ENCODE measurements around the gene UGT1A7. TPM values are rescaled to one million over a fixed set of nuclear protein-coding genes. Genes with fewer than 3 reads are reported as not detected.
A peak's percentile ranks its signal among the peaks of the same experiment; 100 is the strongest.

Gene UGT1A7
- total RNA-seq, 1 donor from 2014 or later: not detected

DNA sequence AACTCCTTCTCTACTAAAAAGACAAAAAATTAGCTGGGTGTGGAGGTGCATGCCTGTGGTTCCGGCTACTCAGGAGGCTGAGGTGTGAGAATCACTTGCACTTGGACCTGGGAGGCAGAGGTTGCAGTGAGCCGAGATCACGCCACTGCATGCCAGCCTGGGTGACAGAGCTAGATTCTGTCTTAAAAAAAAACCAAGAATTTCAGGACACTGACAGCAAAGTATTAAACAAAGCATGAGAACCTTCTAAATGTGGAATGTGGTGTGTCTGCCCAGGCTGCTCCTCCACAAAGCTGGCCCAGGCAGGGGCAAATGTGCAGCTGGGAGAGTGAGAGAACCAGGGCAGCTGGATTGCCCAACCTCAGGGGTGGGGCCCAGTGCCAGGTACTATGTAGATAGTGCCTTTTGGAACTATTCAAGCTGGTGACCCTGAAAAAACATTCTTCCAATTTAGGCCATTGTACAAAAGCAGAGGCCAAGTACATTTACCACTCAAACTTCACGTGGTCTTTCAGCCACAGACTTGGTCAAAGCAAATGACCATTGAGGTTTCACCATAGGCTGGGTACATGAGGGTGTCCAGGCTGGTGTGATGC, 24.3 kb downstream of the UGT1A7 start:
- no peak overlapping the region for H3K4me3 Mint-ChIP-seq
- H3K27me3 Mint-ChIP-seq: peaks cover 18% of the 10 kb centered on the region
- ChIA-PET POLR2A (no interaction called here), CTCF (no interaction called here)
- no peaks in the 10 kb centered on the region for H3K4me1 Mint-ChIP-seq
- H3K9me3 Mint-ChIP-seq: peaks cover 3% of the 10 kb centered on the region
- no peak for DNase-seq
- no peaks in the 10 kb centered on the region for H3K36me3 Mint-ChIP-seq (ENCODE audit: low read depth)
- TF ChIP-seq, protein P1, sequence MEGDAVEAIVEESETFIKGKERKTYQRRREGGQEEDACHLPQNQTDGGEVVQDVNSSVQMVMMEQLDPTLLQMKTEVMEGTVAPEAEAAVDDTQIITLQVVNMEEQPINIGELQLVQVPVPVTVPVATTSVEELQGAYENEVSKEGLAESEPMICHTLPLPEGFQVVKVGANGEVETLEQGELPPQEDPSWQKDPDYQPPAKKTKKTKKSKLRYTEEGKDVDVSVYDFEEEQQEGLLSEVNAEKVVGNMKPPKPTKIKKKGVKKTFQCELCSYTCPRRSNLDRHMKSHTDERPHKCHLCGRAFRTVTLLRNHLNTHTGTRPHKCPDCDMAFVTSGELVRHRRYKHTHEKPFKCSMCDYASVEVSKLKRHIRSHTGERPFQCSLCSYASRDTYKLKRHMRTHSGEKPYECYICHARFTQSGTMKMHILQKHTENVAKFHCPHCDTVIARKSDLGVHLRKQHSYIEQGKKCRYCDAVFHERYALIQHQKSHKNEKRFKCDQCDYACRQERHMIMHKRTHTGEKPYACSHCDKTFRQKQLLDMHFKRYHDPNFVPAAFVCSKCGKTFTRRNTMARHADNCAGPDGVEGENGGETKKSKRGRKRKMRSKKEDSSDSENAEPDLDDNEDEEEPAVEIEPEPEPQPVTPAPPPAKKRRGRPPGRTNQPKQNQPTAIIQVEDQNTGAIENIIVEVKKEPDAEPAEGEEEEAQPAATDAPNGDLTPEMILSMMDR (IDR thresholded peaks at IDR 0.05): no peak
- no peak for ATAC-seq (ENCODE audit: low read depth)
- H3K27ac Mint-ChIP-seq: no peak overlapping the region
- intact Hi-C loops (cut with micrococcal nuclease): loop anchor here (10.0 kb wide), 1 partner anchor 151 kb away; no protein-coding TSS in a partner anchor

DNA sequence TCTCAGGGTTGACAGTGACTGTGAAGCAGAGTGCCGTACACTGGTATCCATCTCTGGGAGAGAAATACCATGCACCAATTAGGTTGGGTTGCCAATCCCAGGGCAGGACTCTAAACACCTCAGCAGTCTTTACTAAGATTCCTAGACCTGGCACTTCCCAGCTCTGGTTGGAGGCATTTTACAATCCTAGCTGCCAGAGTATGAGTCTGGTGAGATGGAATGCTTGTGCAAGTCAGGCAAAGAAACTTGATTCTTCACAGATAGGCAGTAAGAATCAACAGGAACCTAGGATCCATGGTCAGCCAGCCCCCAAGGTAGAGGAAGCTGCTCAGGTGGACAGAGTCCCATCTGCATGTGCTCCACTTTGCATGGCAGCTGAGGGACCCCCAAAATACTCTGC, 25.0 kb downstream of the UGT1A7 start:
- ChIA-PET CTCF (no interaction called here), POLR2A (no interaction called here)
- Mint-ChIP-seq H3K4me1 (peaks cover 4% of the 10 kb centered on the region), H3K27ac (no peak overlapping the region), H3K36me3 (ENCODE audit: low read depth) (no peaks in the 10 kb centered on the region), H3K9me3 (peaks cover 3% of the 10 kb centered on the region), H3K27me3 (peaks cover 21% of the 10 kb centered on the region), H3K4me3 (no peak overlapping the region)
- DNase-seq: no peak
- ATAC-seq (ENCODE audit: low read depth): no peak
- intact Hi-C loops (cut with micrococcal nuclease): loop anchor here (10.0 kb wide), 1 partner anchor 152 kb away; no protein-coding TSS in a partner anchor
- TF ChIP-seq, protein P1 (IDR thresholded peaks at IDR 0.05): no peak

DNA sequence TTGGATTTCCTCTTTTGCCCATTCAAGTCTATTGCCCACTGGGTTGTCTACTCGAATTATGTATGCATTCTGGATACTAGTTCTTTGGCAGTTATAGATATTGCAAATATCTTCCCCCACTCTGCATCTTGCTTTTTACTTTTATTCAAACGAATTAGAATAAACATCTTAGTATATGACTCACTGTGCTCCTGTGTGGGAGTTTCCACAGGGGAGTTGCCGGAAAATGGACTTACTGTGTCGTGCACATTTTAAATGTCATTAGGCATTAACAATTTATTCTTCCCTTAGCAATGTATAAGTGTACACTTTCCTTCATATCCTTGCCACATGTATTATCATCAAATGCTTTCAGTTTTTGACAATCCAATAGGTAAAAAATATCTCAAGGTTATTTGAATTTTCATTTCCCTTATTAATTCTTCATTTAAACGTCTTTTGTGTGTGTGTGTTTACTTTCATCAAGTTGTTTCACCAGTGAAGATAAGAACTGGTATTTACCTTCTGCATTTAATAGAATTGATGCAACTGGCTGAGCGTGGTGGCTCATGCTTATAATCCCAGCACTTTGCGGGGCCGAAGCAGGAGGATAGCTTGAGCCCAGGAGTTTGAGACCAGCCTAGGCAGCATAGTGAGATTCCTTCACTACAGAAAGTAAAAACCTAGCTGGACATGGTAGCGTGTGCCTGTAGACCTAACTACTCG, 26.4 kb downstream of the UGT1A7 start:
- ATAC-seq (ENCODE audit: low read depth): no peak
- CTCF ChIA-PET: no interaction called here
- intact Hi-C loops (cut with micrococcal nuclease): loop anchor here (10.0 kb wide), 1 partner anchor 153 kb away; no protein-coding TSS in a partner anchor

DNA sequence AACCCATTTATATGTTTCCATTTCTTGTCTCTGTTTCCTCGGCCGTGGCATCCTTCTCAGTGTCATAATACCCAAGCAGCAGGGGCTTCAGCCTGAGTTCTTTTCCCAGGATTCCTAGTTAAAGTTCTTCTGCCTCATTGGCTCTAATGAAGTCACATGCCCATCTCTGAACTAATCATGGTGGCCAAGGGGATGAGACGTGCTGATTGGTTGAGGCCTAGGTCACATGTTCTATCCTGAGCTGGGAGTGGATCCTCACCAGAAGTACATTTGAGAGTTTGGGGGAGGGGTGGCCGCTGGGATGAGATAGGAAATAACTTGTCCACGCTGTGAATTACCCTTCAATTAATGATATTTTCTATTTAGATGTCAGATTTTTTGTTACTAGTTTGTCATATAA, 27.2 kb downstream of the UGT1A7 start:
- ChIA-PET POLR2A (no interaction called here), CTCF (no interaction called here)
- Mint-ChIP-seq H3K4me1 (peaks cover 4% of the 10 kb centered on the region), H3K27ac (no peak overlapping the region), H3K27me3 (peaks cover 23% of the 10 kb centered on the region), H3K9me3 (peaks cover 3% of the 10 kb centered on the region), H3K36me3 (ENCODE audit: low read depth) (no peaks in the 10 kb centered on the region), H3K4me3 (no peak overlapping the region)
- intact Hi-C loops (cut with micrococcal nuclease): loop anchor here (10.0 kb wide), 1 partner anchor 154 kb away; no protein-coding TSS in a partner anchor
- no peak for ATAC-seq (ENCODE audit: low read depth)
- no peak for DNase-seq
- TF ChIP-seq, protein P1 (IDR thresholded peaks at IDR 0.05): no peak

More for the DNA sequence above, 26.4 kb downstream of the UGT1A7 start:
- peaks cover 3% of the 10 kb centered on the region for H3K9me3 Mint-ChIP-seq
- no peak overlapping the region for H3K27ac Mint-ChIP-seq
- DNase-seq: no peak
- POLR2A ChIA-PET: no interaction called here
- H3K36me3 Mint-ChIP-seq (ENCODE audit: low read depth): no peaks in the 10 kb centered on the region
- TF ChIP-seq, protein P1 (IDR thresholded peaks at IDR 0.05): no peak
- peaks cover 4% of the 10 kb centered on the region for H3K4me1 Mint-ChIP-seq
- peaks cover 21% of the 10 kb centered on the region for H3K27me3 Mint-ChIP-seq
- no peak overlapping the region for H3K4me3 Mint-ChIP-seq

DNA sequence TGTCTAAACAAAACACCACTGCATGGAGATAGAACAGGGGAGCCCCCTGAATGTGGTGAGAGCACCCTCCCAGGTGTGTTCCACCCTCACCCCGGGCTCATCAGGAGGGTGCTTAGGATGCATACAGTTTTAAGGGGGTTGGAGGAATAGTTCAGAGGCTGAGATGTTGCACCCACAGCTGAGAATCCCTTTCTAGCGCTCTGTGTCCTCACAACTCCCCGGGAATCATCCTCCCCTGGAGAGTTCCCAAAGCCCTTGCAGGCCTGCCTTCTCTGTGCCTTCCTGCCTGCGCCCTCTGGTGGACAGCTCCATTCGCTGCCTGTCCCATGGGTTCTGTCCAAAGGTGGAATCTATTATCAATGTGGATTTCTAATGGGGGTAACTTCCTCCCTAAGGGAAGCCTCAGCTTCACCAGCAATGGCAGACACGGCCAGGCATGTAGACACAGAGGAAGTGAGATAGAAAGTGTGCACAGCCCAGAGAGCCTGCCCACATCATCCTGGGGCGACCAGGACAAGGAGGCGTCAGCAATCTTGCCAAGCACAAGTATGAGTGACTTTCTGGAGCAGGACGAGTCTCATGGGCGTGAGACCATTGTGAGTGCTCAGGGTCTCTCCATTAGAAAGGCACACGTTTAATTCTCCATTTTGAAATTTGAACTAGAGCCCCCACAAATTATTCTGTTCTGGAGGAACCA, 29.8 kb downstream of the UGT1A7 start:
- intact Hi-C loops (cut with micrococcal nuclease): loop anchor here (1.0 to 5.0 kb wide), 4 partner anchors 214 to 1104 kb away; no protein-coding TSS in a partner anchor
- H3K4me3 Mint-ChIP-seq: no peak overlapping the region
- DNase-seq (peak; percentile 55), ATAC-seq (ENCODE audit: low read depth) (peak; percentile 66)
- H3K36me3 Mint-ChIP-seq (ENCODE audit: low read depth): no peaks in the 10 kb centered on the region
- no peaks in the 10 kb centered on the region for H3K9me3 Mint-ChIP-seq
- H3K27ac Mint-ChIP-seq: no peak overlapping the region
- H3K4me1 Mint-ChIP-seq: peaks cover 4% of the 10 kb centered on the region
- H3K27me3 Mint-ChIP-seq: peaks cover 32% of the 10 kb centered on the region
- CTCF ChIA-PET: interaction anchor here (1.1 to 2.1 kb wide), 4 partner anchors 13 to 307 kb away, joined by 3 to 8 read pairs (median 4); no protein-coding TSS in a partner anchor
- TF ChIP-seq, protein P1 (IDR thresholded peaks at IDR 0.05): peak; percentile 75
- POLR2A ChIA-PET: interaction anchor here (0.6 kb wide), 1 partner anchor 425 kb away, joined by 3 read pairs; no protein-coding TSS in a partner anchor
